ENCODE measurements around the gene DOCK1.
A peak's percentile ranks its signal among the peaks of the same experiment; 100 is the strongest.

DOCK1 gene

DNA sequence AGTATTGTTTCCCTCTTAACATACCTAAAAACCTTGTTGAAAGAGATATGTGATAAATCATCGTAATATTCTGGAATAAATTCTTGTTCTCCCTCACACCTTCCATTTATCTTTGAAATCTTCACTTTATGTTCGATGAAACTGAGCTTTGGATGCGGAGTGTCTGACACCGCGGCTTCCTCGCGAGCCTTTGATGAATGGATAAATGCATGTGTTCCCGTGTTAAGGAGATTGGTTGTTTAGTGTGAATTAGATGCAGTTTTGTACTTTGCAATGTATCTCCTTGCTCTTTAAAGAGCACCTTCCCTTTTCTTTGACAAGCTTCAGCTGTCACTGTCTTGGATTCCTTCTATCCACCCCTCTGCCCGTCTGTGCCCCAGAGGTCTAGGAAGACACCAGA lies 138.1 kb downstream of the DOCK1 start:
- no peak for DNase-seq

DNA sequence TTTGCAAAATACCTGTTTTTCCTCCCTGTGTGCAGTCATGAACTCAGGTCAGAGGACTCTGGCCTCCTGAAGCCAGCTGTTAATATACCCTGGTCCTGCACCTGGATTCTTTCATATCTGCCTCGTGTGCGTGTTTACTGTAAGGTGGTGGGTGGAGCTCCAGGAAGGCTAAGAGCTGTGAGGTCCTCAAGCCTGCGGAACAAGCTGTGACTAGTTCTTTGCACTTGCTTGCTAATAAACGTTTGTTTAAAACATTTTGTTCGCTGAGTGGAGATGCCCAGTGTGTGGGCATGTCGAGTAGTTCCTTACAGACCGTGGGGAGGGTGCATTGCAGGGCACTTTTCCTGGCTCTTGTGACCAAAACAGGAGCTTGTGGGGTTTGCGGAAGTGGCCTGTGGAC lies 139.0 kb downstream of the DOCK1 start:
- DNase-seq = no peak

DNA sequence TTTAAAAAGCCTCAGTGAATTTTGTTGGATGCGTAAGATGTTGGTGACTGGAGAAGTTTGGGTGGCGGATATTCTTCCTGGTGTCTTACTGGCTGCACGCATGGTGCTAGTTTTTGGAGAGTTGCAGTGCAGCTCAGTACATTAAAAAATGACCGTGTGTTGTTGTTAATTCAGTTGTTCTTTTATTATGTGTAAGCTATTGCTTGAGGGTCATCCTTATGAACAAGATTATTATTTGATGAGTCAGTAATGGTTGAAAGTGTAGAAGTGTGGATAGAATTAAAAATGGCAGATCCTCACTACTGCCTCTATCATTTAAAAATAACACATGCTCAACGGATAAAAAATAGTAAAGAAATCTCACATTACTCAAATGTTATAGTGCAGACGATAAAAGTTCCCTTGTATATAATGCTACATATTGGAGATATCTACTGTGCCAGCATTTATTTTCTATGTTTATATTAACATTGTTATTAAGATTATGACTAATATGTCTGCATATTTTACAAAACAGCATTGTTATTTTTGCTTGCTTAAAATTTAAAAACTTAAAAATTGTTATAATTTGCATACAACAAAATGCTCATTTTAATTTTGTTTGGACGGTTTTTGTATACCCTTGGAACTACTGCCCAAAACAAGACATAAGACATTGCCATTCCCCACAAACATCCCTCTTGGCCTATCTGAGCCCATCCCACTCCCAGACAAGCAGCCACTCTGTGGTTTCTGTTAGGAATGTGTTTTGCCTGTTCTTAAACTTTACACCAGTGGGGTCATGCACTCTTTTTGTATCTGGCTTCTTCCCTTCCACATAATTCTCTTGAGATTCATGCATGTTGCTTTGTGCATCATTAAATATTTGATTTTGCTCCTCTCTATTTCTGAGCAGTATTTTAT lies 142.0 kb downstream of the DOCK1 start:
- no peak for DNase-seq

DNA sequence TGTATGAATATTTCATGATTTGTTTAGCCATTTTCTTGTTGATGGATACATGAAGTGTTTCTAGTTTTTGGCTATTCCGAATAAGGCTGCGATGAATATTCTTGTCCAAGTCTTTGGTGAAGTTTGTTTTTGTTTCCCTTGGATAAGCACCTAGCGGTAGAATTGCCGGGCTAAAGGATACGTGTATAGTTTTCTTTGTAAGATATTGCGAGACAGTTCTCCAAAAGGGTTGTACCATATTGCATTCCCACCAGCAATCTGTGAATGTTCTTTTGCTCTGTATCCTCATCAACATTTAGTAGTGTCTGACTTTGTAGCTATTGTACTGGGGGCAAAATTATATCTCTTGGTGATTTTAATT lies 142.6 kb downstream of the DOCK1 start:
- no peak for DNase-seq

DNA sequence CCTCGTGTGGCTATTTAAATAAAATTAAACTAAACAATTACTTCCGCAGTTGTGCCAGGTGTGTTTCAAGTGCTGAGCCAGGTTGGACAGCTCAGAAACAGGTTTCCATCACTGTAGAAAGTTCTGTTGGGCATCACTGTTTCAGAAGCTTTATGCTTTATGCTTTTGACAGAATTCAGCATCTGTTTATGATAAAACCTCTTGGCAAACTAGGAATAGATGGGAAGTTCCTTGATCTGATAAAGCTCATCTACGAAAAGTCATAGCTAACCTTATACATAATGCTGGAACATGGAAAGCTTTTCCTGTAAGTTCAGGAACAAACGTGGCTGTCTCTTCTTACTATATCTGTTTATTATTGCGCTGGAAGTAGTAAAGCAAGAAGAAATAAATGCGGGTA lies 143.4 kb downstream of the DOCK1 start:
- DNase-seq = no peak

DNA sequence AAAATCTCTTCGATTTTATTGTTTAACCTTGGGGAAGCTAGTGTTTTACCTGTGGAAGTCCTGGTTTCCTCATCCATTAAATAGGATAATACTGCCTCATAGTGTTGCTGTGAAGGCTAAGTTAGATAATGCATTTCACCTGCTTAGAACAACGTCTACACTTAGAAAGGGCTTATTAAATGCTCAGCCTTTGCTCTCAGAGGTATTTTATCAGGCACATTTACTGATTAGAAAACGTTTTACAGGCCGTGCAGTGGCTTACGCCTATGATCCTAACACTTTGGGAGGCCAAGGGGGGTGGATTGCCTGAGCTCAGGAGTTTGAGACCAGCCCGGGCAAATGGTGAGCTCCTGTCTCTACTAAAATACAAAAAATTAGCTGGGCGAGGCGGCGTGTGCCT lies 146.8 kb downstream of the DOCK1 start:
- DNase-seq = no peak

DNA sequence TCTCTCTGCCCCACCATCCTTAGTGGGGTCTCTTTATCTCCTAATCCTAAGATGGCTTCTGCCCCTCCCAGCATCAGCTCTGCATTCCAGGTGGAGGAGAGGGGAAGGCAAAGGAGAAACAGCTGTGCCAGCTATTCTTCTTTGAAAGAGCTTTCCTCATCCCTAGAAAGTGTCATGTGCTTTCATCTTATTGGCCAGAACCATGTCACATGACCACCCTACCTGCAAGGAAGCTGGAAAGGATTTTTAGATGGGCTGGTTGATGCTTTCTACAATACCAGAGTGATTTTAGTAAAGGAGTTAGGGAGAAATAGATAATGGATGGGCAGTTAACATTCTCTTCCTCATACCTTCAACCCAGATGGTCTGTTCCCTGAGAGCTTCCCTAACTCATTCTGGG lies 150.0 kb downstream of the DOCK1 start:
- DNase-seq = no peak

DNA sequence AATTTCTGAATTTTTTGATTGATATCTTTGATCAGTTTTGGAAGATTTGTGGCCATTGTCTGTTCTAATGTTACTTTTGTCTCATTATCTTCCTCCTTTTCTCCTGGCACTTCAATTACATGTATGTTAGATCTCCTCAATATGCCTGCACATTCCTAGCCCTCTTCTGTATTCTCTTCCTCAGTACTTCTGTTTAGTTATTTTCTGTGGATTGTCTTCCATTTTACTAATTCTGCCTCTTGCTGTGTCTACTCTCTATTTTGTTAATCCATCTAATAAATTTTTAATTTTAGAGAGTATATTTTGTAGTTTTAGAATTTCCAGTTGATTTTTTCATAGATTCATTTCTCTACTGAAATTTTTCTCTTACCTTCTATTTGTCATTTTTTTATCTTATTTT lies 154.1 kb downstream of the DOCK1 start:
- DNase-seq = no peak

DNA sequence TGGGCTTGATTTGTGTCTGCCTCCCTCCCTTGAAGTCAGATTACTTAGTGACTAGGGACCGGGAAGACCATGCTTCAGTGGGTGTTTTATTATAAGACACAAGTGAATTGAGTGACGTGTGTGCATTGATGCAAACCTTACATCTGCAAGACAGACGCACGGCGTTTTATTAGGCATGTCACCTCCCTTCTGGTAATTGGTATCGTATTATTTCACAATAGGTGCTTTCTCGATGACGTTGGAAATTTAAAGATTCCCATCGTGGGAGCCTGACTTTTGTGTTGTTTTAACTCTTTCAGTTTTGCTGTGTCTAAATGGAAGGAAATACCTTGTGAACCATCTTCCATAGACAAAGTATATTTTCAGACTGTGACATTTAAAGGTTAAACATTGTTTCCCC lies 158.5 kb downstream of the DOCK1 start:
- DNase-seq = no peak

DNA sequence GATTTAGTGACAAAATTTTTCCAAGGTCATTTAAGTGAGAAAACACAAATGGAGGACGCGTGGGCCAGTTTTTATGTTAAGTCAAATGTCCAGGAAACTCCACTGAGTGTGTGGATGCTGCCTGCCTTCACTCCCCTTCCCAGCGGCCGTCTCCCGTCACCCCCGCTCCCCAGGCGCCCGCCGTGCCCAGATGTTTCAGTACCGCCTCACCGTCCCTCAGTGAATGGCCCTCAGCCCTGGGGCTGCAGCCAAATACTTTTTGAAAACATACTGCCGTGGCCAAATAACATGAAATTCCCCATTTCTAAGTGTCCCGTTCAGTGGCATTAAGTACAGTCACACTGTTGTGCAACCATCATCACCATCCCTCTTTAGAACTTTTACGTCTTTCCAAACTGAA lies 159.2 kb downstream of the DOCK1 start:
- no peak for DNase-seq

DNA sequence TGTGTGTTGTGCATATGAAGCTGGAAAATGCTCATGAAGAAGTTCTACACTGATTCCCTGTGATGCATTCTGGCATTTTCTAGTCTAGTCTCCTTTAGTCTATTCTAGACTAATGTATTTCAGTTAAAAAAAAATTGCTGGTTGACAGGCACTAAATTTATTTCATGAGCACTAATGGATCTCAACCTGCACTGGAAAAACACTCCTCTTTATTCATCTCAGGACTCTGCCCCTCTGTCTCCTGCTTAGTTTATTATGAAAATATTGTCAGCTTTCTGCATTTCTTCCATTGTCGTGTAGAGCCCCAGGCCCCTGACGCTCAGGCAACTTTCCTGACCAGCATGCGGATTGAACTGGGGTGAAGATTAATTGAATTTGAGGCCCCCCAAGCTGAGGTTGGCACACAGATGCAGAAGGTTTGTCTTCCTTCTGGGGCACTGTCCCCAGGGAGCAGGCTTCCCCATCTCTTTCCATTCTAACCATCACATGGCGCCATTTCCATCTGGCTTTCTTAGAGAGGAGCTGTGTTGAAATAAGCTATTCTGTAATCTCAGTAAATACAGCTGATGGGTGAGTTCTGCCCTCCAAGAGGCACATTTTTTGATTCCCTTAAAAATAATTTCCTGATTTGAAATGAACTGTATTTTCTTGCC lies 162.4 kb downstream of the DOCK1 start:
- no peak for DNase-seq

DNA sequence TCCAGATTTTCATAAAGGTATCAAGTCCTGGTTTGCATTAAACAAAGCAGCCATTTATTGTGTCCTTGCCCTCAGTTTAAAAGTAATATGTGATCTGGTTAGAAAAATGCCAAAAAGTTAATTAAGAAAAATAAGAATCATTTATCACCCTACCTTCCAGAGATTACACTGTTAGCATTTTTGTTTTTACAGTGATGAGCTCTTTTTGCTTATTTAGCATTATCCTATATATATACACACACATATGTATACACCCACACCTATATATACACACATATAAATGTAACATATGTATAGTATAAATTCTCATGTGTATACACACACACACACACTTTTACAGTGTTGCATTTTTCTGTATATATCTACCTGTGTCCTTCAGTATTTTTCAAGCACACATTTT lies 163.3 kb downstream of the DOCK1 start:
- DNase-seq = no peak

DNA sequence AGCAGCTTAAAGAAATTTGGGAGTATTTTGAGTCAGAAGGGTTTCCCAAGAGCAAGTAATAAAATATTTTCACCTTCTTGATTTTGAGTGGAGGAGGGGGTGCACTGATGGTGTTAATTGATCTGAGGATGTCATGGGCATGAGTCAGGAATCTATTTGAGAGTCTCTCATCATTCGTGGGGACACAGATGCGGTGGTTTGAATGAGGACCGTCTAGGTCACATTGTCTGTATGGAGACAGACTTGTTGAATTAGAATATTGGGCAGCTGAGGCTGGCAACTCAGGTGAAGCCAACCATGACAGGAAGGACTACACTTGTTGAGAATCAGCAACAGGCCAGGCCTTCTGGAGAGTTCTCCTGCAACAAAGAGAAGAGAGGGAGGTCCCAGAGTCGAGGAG lies 164.2 kb downstream of the DOCK1 start:
- DNase-seq = no peak

DNA sequence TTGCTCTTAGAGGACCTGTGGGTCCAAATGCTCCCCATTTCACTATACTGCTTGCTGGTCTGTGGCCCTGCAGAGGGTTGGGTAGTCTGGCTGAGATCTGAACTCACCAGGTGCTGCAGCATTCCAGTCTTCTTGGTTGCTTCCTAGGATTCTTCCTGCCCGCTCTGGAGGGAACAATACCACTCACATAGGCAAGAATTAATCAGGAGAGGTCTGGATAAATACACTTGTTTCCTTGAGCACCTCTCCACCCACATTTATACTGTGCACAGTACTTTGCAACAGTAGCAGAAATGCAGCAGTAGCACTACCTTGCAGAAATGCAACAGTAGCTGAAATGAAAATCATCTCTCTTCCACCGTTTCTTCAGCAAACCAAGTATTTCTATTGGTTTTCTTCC lies 165.9 kb downstream of the DOCK1 start:
- DNase-seq = no peak

DNA sequence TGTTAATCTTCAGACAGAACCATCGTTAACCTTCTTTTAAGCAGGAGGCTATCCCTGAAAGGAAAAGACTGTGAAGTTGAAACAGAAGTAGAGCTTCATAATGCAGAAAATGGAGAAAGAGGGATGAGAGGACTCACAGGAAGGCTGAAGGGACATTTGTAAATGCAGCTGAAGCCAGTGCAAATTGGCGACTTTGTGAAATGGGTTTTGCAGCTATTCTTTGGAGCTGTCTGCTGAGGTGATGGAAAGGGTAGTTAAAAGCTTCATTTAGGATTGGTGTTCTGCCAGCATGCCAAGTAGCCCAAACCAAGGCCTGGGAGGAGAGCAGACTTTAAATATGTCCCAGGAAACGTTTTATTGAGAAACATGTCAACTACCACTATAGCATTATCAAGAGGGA lies 168.4 kb downstream of the DOCK1 start:
- no peak for DNase-seq

DNA sequence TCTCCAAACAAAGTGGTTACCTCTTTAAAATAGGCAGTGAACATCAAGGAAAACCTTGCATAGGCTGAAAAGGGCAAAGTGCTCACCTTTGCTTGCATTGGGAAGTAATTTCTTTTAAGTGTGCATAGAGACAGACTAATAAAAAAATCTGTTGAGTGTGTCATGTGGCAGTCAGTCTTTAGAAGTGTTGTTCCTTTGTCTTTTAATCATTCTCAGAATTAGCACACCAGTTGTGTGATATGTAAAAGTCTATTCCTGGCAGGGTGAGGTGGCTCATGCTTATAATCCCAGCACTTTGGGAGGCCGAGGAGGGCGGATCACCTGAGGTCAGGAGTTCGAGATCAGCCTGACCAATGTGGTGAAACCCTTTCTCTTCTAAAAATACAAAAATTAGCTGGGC lies 174.2 kb downstream of the DOCK1 start:
- no peak for DNase-seq

DNA sequence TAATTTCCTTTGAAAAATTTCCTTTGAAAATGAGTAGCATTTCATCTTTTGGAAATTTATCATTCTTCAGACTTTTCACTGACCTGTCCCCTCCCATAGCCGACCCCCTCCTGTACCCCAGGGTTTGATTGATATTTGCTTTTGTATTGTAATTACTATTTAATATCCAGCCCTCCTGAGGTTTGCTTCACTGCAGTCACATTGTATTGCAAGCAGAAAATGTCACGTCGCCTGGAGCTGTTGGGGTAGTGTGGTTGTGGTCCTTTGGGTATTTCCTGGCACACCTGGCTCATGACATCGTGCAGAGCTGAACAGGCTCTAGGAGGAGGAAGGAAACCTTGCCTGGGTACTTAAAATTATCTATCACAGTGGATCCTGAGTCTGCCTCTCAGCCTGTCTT lies 175.1 kb downstream of the DOCK1 start:
- no peak for DNase-seq

DNA sequence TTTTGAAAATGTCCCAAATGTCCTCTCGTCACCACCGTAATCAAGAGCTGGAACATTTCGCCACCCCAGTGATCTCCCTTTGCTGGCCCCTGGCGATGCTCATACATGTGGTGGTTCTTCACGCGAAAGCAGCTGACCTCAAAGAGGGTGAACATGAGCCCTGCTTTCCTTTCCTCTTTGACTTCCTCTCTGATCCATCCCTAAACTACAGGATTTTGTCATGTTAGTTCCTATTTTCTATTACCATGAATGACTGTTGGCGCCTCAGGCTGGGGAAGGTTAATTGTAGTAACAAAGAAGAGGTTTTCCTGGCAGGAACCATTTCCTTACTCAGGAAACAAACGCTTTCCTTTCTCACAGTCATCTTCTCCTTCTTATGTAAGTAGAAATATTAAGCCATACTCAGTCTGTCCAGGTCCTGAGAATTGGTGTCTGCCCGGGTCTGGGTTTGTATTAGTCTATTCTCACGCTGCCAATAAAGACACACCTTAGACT lies 176.7 kb downstream of the DOCK1 start:
- peak; percentile 37 to 72 (median 64) for DNase-seq

DNA sequence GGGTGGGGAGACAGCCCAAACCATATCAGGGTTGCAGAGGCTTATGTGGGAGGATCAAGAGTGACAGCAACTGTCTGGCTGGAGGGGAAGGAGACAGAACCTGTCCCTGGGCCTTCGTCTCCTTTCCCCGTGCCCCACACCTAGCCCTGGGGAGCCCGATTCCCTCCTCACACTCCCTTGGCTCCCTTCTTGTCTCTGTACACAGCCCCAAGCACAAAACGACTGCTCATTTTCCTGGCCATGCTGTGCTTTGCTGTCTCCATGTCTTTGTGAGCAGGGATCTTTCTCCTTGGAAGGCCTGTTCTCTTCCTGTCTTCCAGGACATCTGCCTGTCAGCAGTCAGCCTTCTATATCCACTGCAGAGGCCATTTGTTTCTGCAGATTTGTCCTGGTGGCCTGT lies 177.4 kb downstream of the DOCK1 start:
- no peak for DNase-seq

DNA sequence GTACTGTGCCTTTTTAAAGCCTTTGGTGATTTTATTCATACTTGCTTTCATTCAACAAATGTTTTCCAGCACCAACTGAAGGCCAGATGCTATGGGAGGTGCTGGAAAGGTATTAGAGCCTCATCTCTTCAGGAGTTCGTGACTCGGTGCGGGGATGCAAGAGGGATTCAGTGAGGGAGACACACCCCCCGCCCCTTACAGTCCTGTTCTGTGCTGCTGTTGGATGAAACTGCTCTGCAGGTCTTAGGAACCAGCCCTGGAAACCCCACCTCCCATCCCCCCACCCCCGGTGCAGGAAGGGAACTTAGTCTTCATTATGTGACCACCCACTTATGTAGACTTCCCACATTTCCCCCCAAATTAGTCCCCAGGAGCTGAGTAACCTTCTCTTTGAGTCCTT lies 180.7 kb downstream of the DOCK1 start:
- DNase-seq = no peak

DNA sequence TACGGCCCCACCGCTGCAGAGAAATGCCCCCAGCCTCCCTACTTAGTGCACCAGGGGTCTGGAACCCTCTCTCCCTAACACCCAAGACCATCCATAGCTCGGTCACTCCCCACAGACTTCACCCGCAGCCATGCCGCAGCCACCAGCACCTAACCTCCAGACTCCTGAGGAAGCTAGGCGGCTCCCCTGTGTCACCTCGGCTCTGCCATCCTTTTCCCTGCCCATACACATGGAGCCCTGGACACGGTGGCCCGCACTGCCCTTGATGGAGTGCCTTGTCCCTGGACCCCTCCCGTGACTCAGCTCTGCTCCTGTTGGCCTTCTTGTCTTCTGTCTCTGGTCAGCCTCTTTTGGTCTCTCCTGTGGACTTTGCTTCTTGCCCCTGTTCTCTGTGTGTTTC lies 183.7 kb downstream of the DOCK1 start:
- DNase-seq = no peak

DNA sequence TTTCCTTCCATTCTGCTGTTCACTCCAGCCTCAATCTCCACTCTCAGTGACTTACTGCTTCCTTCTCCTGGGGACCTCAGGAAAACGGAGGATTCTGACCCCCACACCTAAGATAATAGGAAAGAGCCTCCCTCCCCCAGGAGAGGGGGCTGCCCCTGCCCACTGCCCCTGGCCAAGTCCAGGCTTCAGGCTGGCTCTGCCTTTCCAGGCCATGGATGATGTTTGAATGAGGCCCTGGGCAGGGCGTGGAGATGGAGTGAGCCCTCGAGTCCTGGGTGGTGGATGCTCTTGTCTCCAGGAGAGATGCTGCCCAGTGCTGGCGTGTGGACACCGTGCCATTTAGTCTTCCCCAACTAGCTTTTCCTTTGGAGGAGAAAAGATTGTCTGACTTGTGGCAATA lies 184.2 kb downstream of the DOCK1 start:
- DNase-seq = no peak

DNA sequence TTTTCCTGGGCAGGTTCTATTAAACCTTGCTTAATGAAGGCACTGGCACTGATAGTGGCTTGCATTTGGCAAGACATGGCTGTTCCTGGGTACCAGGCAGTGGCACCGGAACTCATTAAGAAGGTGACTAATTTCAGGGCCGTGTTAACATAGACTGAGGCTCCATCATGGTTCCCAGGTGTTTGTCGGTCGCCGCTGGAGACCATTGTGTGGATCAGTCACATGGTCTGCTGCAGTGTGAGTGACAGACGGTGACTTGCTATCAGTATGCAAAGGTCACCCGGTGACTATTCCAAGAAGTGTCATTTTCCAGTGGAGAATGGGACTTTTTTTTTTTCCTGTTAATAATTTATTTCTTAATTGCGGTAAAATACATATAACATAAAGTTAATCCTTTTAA lies 184.9 kb downstream of the DOCK1 start:
- DNase-seq = no peak

DNA sequence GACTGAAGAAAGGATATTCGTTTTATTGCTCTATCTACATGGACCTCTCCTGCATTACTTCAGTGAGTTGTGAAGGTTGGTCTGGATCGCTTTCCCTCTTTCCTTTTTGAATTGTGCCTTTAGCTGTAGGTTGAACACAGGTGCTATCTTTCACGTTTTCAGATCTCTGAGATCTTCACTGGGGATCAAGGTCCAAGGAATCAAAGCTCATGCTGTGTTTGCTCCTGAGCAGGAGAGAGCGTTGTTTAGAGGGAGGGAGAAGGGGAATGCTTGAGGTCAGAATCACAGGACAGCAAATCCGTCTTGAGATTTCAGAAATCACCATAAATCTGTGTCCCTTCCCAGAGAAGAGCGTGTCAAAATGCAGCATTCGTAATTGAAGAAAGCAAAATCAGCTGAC lies 186.1 kb downstream of the DOCK1 start:
- DNase-seq = no peak

DNA sequence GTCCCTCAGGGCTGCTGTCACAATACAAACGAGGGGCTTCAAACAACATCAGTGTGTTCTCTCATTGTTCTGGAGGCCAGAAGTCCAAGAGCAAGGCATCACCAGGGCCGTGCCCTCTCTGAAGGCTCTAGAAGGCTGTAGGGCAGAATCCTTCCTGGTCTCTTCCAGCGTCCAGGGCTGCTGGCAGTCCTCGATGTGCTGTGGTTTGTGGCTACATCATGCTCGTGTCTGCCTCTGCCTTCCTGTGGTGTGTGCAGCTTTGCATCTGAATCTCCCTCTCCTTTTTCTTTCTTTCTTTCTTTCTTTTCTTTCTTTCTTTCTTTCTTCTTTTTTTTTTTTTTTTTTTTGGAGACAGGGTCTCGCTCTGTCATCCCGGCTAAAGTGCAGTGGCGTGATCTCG lies 187.7 kb downstream of the DOCK1 start:
- no peak for DNase-seq

Data from suppressor macrophage treated with lipopolysaccharide for 1 hour (primary cell).